Stimulated activated CD8-positive, alpha-beta memory T cell treated with anti-CD3 and anti-CD28 coated beads, Interleukin-15, amount 100 ng/mL, for 24 hours (primary cell): ENCODE data around the gene PRR22.

Experiments
- DNase-seq: peaks from one replicate; pipeline ENCODE4 v3.0.0-alpha.2; 2020; ENCODE audit warnings: low read depth

PRR22 gene

GRCh38 chr19:5814123-5814851, 29.7 kb upstream of the PRR22 start:
- DNase-seq = no peak

DNA sequence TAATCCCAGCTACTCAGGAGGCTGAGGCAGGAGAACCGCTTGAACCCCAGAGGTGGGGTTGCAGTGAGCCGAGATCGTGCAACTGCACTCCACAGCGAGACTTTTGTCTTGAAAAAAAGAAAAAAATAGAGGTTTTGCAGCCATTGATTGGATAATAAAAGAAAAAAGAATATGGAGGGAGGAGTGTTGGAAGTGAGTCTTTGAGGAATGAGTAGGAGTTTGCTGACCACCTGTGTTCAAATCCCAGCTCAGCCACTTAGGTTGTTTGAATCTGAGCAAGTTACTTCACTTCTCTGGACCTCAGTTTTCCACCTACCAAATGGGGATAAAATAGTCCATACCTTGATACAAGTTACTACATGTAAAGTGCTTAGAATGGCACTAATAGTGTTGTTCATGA, 26.6 kb upstream of the PRR22 start:
- no peak for DNase-seq

- DNase-seq = no peak
Measured at GRCh38 chr19:5809469-5809868, 24.9 kb upstream of the PRR22 start.

- no peak for DNase-seq
Measured at GRCh38 chr19:5809053-5809452, 24.5 kb upstream of the PRR22 start.

DNA sequence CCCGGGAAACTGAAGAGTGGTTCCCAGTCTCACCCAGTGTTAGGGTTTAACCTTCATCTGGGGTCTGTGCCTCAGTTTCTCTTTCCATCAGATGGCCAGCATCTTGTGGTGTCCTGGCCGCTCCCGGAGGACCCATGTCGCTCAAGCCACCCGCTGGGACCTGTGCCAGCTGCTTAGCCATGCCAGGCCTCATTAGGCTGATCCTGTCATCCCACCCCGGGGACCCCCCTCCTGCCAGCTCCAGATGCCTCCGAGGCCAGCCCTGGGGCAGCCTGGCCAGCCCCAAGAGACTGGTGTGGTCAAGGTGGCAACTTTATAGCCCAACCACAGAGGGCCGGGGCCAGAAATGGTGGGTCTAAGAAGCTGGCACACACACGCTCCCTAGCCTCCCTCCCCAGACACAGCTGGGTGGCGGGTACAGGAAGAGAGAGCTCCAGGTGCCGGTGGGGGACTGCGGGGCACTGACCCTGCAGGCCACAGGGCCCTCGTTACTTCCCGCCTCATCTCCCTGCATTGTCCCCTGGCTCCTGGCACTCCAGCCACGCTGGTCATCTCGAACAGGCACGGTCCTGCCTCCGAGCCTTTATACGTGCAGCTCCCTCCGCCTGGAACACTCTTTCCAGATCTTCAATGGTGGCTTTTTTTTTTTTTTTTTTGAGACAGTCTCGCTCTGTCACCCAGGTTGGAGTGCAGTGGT, 23.7 kb upstream of the PRR22 start:
- DNase-seq = no peak

DNA sequence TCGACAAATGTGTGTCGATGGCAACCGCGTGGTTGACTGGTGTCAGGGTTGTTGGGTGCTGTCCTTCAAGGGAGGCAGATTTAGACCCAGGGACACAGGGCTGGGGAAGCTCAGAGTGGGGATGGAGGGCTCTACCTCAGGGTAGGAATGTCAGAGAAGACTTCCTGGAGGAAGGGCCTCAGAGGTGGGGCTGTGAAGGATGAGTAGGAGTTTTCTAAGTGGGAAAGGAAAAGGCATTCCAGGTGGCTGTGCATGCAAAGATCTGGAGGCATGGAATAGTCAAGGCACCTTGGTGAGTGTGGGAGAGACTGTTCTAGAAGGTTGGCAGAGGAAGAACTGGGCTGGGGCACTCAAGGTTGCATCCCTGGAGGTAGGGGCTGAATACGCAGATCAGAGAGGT, 22.4 kb upstream of the PRR22 start:
- no peak for DNase-seq

- DNase-seq = no peak
Measured at GRCh38 chr19:5806133-5806489, 21.6 kb upstream of the PRR22 start.

DNA sequence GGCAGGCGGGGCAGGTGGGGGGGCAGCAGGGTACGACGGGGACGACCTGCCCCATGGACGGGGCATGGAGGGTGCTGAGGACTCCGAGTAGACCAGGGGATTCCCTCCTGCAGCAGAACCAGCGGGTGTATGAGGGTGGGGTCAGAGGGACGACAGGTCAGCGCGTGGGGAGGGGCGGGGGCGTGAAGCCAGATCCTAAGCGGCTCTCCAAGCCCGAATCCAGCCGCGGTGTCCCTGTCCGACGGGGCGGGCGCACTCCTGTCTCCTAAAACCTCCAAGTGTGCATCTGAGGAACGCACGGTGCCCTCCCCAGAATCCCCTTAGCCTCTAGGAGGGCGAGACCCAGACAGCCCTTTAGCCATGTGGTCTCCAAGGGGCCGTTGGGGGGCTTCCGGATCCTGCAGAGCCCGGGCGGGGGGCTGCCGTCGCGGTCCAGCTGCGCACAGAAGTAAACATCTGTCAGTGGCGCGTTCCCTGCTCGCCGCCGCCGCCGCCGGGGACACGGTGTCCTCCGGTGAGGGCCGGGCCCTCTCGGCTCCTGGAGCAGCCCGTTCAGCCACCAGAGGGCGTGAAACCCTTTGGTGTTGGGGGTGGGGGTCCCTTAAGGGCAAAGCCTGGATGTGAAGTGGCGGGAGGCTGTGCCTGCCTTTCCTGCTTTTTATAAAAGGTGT, 21.1 kb upstream of the PRR22 start:
- DNase-seq = no peak

DNA sequence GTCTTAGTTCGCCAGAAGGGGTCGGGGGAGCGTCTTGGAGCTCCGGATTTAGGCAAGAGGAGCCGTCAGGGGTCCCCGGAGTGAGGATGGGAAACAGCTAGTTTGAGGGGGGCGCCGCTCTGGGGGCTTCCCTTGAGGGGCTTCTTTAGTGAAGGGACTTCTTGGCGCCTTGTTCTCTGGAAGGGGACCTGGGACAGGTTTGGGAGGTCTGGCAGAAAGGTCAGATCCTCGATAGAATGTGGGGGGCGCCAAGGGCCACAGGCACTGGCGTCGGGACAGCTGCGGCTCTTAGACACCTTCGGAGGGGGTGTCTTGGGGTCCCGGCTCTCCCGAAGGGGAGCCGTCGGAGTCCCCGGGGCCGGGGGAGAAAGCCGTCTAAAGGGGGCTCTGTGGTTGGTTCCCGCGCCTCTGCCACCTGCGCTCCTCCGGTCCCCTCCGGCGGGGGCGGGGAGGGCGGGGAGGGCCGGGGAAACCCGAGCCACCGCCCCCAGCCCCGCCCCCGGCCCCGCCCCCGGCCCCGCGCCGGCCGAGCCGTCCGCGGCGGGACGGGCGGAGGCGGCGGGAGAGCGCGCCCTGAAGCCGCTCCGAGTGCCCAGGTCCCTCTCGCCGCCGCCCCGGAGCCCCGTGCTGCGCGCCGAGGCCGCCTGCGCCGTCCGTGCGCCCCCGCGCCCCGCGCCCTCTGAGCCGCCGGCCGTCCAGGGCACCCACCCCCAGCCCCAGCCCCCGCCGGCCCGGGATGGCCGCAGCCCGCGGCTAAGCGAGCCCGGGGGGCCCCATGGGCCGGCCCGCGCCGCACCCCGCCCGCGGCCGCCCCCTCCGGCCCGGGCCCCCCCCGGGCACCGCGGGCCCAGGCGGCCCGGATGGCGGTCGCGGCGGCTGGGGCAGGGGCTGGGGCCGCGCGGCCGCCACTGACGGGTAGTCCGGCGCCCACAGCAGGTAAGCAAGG, 20.2 kb upstream of the PRR22 start, which contains the start of gene NRTN:
TSS of gene NRTN (plus strand) at position 552 of the 946 bp plus-strand sequence. CDS start 19,099 bp downstream, outside the sequence.
- no peak for DNase-seq

DNA sequence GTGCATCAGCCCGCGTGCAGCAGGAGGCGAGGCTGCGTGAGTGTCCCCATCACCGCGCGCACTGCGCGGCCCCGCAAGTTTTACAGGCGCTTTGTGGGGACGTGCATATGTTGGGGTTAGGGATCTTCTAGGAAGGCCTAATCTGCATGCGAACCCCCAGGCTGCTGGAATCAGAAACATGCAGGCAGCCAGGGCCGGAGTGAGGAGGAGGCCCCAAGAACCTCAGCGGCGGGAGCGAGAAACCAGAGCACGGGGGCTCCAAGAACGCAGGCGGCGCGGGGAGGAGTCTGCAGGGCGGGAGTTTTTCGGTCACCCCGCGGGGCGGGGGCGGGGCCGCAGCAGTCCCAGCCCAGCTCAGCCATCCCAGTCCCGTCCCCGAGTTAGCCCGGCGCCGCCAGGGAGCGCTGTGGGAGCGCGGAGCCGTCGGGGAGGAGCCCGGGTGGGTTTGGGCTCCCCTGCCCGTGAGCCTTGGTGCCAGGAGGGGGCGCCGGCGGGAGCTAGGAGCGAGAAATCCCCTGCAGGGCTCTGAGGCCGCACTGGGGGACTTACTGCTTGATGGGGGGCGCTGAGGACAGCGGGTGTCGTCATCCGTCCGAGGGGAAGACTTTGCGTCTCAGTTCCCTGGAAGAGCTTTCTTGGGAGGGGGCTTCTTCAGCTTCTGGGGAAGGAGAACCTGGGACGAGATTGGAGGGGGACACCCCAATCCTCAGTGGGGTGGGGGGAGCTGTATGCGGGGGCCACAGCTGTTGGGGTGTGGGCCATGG, 19.4 kb upstream of the PRR22 start:
- peak; percentile 85 for DNase-seq

- DNase-seq = no peak
Measured at GRCh38 chr19:5803441-5803751, 18.9 kb upstream of the PRR22 start.

- DNase-seq = no peak
Measured at GRCh38 chr19:5801796-5802619, 17.5 kb upstream of the PRR22 start.

DNA sequence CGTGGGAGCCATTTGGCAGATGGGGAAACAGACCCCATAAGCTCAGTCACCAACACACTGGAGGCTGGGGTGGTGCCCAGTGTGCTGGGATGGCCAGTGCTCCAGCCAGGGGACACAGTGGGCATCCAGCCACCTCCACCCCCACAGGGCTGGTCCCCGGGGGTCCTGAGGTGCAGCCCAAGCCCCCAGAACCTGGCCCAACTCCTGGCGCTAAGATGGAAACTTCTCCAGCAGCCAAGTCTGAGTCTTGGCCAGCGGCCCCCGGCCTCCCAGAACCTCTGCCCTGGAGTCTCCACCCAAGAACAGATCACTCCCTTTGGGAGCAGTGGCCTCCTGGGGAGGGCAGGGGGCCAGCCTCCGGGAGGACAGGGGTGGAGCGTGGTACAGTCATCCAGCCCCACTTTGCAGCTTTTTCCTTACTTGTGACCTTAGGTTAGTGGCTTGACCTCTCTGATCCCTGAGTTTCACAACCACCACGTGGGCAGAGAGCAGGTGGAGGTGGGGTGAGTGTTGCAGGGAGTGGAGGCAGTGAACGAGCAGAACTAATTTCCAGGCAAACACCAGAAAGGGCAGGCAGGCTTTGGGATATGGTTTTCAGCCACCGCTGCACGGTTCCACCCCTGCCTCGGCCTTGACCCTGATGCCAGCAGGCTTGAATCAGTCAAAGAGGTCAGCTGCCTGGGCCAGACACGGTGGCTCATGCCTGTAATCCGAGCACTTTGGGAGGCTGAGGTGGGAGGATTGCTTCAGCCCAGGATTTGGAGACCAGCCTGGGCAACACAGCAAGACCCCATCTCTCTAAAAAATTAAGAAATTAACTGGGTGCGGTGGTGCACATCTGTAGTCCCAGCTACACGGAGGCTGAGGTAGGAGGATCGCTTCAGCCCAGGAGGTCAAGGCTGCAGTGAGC, 16.1 kb upstream of the PRR22 start:
- DNase-seq = no peak

DNA sequence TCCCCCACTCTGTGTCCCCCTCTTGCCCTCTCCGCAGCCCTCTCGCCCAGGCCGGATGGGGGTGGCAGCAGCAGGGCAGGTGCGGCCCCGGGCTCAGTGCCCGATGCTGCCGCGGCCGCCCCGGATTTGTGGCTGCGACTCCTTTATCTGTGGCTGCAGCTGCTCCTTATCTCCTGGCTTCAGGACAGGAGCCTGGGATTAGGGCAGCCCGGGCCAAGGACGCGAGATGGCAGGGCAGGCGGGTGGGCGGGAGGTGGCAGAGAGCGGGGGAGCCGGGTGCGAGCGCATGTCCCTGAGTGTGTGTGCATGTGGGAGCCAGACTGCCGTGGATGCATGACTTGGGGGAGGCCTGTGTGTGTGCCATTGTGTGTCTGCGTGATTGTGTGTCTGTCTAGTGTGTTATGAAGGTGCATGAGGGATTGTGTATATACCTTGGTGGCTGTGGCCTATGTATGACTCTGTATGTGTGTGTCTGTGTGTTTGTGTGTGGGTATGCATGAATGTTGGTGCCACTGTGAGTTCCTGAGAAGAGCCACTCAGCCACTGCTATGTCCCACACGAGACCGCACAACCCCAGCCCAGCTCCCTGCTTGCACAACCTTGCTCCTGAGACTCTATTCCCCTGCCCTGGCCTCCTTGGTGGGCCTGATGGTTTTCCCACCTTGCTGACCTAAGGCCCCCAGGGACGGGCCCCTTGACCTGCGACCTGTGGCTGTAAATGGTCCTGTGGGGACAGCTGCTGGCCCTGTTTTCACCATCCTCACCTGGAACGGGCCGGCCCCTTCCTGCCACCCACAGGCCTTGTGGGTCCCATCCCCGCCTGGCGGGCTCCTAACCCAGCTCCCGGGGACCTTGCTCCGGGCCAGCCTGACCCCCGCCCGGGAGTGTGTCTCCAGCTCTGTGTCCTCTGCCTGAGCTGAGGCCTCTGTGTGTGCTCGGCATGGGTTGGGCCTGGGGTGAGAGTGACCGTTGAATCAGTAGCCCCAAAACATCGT, 15.0 kb upstream of the PRR22 start:
- no peak for DNase-seq

GRCh38 chr19:5798244-5798643, 13.7 kb upstream of the PRR22 start:
- DNase-seq = no peak

- no peak for DNase-seq
Measured at GRCh38 chr19:5795382-5795919, 10.9 kb upstream of the PRR22 start.

DNA sequence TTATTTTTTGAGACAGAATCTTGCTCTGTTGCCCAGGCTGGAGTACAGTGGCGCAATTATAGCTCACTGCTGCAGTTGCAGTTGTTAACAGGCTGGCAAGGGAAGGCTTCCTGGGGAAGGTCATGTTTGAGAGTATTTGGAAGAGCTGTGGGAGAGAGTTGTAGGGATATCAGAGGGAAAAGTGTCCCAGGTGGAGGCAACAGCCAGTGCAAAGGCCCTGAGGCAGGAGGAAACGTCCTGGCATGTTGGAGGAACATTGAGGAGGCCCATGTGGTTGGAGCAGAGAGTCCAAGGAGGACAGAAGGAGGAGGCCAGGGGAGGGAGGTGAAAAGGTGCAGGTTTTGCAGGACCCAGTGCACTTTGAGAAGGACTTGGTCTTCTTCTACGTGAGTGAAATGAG, 8.6 kb upstream of the PRR22 start:
- no peak for DNase-seq

- DNase-seq = no peak
Measured at GRCh38 chr19:5792224-5792623, 7.7 kb upstream of the PRR22 start.
